KMS-11 (cell line): ENCODE data around the gene CYB5RL.

Experiments used
- H2AFZ ChIP-seq: fragments of 200-600 bp; sonication (generic); 2 replicates; pipeline ENCODE4 v1.6.1; 2016; ENCODE audit warnings: antibody characterized with exemption, mixed run types, low read depth
- H3K27ac ChIP-seq: fragments of 200-600 bp; sonication (generic); 2 replicates; pipeline ENCODE4 v1.6.1; 2016; ENCODE audit warnings: mild to moderate bottlenecking, mixed run types
- H3K27me3 ChIP-seq: fragments of 200-600 bp; sonication (generic); 2 replicates; pipeline ENCODE4 v1.6.1; 2017; ENCODE audit warnings: mild to moderate bottlenecking, low read depth, mixed run types, moderate library complexity; ENCODE audit not compliant: insufficient read depth
- H3K36me3 ChIP-seq: fragments of 200-600 bp; sonication (generic); 2 replicates; pipeline ENCODE4 v1.6.1; 2017; ENCODE audit warnings: mild to moderate bottlenecking, mixed run types; ENCODE audit not compliant: insufficient read depth
- H3K4me1 ChIP-seq: fragments of 200-600 bp; sonication (generic); 2 replicates; pipeline ENCODE4 v1.6.1; 2016; ENCODE audit warnings: mild to moderate bottlenecking, low read depth, mixed run types; ENCODE audit not compliant: poor library complexity, severe bottlenecking
- H3K4me2 ChIP-seq: fragments of 200-600 bp; sonication (generic); 2 replicates; pipeline ENCODE4 v1.7.0; 2016; ENCODE audit warnings: mild to moderate bottlenecking, mixed run types
- H3K4me3 ChIP-seq: fragments of 200-600 bp; sonication (generic); IDR thresholded peaks from 2 replicates; pipeline ENCODE4 v1.6.1; 2017; ENCODE audit warnings: low read depth, low read length, mixed read lengths; ENCODE audit not compliant: insufficient read depth
- H3K79me2 ChIP-seq: fragments of 200-600 bp; sonication (generic); 2 replicates; pipeline ENCODE4 v1.6.1; 2016; ENCODE audit warnings: low read depth, mixed run types; ENCODE audit not compliant: insufficient read depth
- H3K9ac ChIP-seq: fragments of 200-600 bp; sonication (generic); 2 replicates; pipeline ENCODE4 v1.6.1; 2016; ENCODE audit warnings: mild to moderate bottlenecking, mixed run types
- H4K20me1 ChIP-seq: fragments of 200-600 bp; sonication (generic); 2 replicates; pipeline ENCODE4 v1.6.1; 2016; ENCODE audit warnings: mild to moderate bottlenecking, mixed run types; ENCODE audit not compliant: insufficient read depth
- CTCF ChIP-seq: fragments of 200-600 bp; sonication (generic); conservative IDR thresholded peaks from 2 replicates; pipeline ENCODE4 v1.6.1; 2017; ENCODE audit warnings: low read depth, mild to moderate bottlenecking, antibody characterized with exemption, low read length, moderate library complexity, mixed read lengths

The CYB5RL gene

GRCh38 chr1:54221867-54222484 is 22.1 kb upstream of the CYB5RL start:
- no peaks in the 10 kb centered on the region for H4K20me1 ChIP-seq
- no peak overlapping the region for H3K4me3 ChIP-seq
- no peaks in the 10 kb centered on the region for H3K4me1 ChIP-seq
- no peak overlapping the region for H3K4me2 ChIP-seq
- no peaks in the 10 kb centered on the region; the same call in 1 of the 2 replicates for H3K36me3 ChIP-seq
- H3K27ac ChIP-seq = no peak overlapping the region
- H3K27me3 ChIP-seq = no peaks in the 10 kb centered on the region
- H3K9ac ChIP-seq = no peak overlapping the region
- H3K79me2 ChIP-seq = no peaks in the 10 kb centered on the region
- no peak overlapping the region for H2AFZ ChIP-seq
- no peak for TF ChIP-seq CTCF

- H4K20me1 ChIP-seq = no peaks in the 10 kb centered on the region
- H2AFZ ChIP-seq = no peak overlapping the region
- no peaks in the 10 kb centered on the region for H3K27me3 ChIP-seq
- H3K4me1 ChIP-seq = no peaks in the 10 kb centered on the region
- H3K4me3 ChIP-seq = no peak overlapping the region
- H3K79me2 ChIP-seq = no peaks in the 10 kb centered on the region
- no peaks in the 10 kb centered on the region; the same call in 1 of the 2 replicates for H3K36me3 ChIP-seq
- no peak overlapping the region for H3K27ac ChIP-seq
- no peak overlapping the region for H3K9ac ChIP-seq
- H3K4me2 ChIP-seq = no peak overlapping the region
- TF ChIP-seq CTCF = no peak
These were observed 21.4 kb upstream of the CYB5RL start for GRCh38 chr1:54221113-54221834.

- Histone ChIP-seq H2AFZ (no peak overlapping the region), H3K27ac (no peak overlapping the region), H4K20me1 (no peaks in the 10 kb centered on the region), H3K4me1 (no peaks in the 10 kb centered on the region), H3K4me2 (no peak overlapping the region), H3K27me3 (no peaks in the 10 kb centered on the region), H3K36me3 (no peaks in the 10 kb centered on the region; the same call in 1 of the 2 replicates), H3K9ac (no peak overlapping the region), H3K4me3 (no peak overlapping the region), H3K79me2 (no peaks in the 10 kb centered on the region)
- TF ChIP-seq CTCF = no peak
These were observed 20.4 kb upstream of the CYB5RL start for GRCh38 chr1:54220004-54220811.

- no peak overlapping the region for H3K4me3 ChIP-seq
- no peaks in the 10 kb centered on the region for H3K4me1 ChIP-seq
- no peaks in the 10 kb centered on the region for H3K79me2 ChIP-seq
- H2AFZ ChIP-seq = no peak overlapping the region
- H3K9ac ChIP-seq = no peak overlapping the region
- no peak overlapping the region for H3K4me2 ChIP-seq
- no peak overlapping the region for H3K27ac ChIP-seq
- no peaks in the 10 kb centered on the region; the same call in 1 of the 2 replicates for H3K36me3 ChIP-seq
- H4K20me1 ChIP-seq = no peaks in the 10 kb centered on the region
- no peaks in the 10 kb centered on the region for H3K27me3 ChIP-seq
- no peak for TF ChIP-seq CTCF
These were observed 19.8 kb upstream of the CYB5RL start for GRCh38 chr1:54219688-54220003.
